GM21360 (cell line): ENCODE data around the gene NDUFAF5.

Experiments used
- ATAC-seq: cut with Tn5 transposase; IDR thresholded peaks from one replicate; pipeline ENCODE4 v1.9.1; 2021; ENCODE audit warnings: mild to moderate bottlenecking, moderate library complexity; ENCODE audit not compliant: unreplicated experiment

Gene NDUFAF5

DNA sequence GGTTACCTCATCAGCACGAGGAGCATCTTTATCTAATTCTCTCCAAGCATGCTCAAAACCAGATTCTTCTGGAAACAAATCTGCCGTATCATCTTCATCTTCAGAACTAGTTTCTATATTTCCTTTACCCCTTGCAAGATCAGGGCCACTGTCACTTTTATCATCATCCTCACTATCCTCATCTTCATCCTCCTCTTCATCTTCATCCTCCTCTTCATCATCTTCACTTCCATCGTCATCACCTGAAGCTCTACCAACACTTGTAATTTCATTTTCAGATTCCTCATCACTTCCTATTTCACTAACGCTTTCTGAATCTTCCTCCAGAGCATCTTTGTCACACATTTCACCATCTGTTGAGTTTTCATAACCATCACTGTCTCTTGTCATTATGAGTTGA lies 9.0 kb upstream of the NDUFAF5 start:
- ATAC-seq: no peak

DNA sequence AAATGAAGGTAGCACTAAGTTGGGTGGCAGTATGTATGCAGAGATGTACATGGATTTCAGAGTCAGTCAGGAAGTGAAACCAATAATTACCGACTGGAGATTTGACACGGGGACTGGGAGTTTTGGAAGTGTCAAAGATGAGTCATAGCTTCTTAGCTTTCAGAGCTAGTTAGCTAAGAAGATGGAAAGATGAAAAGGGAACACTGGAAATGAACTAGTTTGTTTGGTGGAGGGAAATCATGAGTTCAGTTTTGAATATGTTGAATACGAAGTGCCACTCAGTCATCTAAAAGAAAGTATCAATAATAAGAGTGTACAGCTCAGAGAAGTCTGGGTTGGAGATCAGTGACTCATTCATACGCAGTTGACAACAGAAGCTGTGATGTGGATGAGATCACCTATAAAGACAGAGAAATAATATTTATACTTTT lies 7.6 kb upstream of the NDUFAF5 start:
- ATAC-seq: no peak

DNA sequence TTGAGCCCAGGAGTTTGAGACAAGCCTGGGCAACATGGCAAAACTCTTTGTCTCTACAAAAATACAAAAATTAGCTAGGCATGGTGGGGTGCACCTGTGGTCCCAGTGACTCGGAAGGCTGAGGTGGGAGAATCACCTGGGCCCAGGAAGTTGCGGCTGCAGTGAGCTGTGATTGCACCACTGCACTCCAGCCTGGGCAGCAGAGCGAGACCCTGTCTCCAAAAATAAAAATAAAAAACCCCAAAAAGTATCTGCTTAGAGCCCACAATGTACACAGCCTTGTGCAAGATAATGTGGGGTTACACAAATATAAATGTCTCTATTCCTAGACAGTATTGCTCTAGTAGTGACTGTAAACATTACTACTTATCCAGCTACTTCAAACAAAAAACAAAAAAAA lies 6.0 kb upstream of the NDUFAF5 start:
- peak; percentile 51 for ATAC-seq

DNA sequence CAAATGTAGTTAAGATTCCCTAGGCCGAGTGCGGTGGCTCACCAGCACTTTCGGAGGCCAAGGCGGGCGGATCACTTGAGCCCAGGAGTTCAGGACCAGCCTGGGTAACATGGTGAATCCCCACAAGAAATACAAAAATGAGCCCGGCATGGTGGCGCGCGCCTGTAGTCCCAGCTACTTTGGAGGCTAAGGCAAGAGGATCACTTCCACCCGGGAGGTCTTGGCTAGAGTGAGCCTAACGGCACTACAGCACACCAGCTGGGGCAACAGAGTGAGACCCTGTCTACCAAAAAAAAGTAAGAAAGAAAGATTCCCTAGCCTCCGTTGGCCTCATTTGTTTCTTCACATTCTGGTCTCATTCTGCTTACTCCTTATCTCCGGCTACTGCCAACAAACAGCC lies 1.3 kb upstream of the NDUFAF5 start:
- no peak for ATAC-seq

DNA sequence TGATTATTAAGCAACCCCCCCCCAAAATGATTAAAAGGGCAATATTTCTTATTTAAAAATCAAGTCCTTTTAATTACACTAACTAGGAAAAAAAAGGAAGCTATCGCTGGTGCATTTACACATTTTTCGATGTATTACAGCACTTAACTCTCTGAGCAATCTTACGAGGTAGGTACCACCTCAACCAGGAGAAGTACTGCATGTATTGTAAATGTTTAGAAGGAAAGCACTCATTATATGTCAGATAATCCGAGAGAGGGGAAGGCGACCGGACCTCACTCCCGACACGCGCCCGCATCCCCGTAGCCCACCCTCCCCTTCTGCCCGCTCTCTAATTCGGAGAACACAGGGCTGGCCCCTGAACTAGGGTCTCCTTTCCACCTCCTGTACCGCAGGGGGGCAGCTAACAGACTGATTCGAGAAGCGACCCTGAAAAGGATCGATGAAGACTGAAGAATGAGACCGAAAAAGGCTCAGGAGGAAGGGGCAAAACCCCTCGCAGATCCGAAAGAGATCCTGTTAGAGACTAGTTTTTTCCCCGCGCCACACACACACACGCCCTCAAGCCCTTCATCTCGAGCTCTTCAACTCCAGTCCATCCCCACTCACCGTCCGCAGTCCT lies 446 bp upstream of the NDUFAF5 start:
- peak; percentile 6 for ATAC-seq

DNA sequence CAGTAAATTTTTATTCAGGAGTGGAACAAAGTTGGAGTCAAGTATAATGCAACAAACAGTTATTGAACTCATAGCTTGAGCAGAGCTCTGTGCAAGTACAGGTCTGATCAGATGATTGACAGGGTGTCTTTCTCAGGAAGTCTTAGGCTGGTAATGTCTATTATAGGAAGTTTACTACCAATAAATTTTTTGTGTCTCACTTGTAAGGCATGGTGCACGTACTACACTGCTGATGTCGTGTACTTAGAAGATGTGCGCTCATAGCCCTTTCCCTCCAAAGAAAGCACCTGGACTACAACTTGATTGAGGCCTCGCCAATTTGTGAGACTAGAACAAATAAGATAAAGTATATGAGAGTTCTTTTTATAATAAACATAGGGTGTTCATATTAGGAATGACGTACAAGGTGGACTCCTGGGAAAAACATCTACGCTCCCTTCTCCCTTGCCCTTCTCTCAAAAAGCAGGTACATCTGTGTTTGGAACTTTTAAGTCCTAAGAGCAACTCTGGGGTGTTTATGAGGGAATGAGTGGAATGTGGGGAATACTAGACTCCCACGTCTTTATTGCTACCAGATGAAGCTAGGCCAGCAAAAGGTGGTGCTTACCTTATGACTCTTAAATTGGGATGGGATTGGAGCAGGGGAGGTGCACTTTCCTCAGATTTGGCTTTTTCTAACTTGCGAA lies 1.5 kb downstream of the NDUFAF5 start:
- ATAC-seq: no peak

DNA sequence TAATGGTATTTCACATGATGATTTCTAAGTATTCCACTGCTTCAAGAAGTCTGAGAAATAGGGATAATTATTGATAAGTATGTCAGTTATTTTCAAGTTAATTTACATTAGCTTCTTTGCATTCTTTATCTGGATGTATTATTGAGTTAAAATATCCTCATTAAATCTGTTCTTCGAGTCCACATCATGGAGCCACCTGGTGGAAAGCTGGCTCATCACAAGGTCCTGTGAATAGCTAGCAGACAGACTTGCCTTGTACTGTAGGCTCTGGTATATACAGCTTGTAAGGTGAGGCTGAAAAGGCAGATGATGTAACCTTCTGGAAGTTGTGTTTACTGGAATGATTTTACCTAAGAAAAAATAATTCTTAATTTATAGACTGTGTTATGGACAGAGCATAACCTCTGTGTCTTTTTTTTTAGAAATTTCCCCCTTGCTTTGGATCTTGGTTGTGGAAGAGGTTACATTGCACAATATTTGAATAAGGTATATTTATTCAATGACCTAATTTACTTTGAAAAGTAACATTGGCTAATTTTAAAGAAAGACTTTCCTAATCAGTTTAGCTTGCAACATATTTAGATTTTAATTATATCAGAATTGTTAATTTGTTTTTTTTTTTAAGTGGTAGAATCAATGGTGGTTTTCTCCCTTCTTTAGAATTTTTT lies 3.5 kb downstream of the NDUFAF5 start:
- ATAC-seq: peak; percentile 44

DNA sequence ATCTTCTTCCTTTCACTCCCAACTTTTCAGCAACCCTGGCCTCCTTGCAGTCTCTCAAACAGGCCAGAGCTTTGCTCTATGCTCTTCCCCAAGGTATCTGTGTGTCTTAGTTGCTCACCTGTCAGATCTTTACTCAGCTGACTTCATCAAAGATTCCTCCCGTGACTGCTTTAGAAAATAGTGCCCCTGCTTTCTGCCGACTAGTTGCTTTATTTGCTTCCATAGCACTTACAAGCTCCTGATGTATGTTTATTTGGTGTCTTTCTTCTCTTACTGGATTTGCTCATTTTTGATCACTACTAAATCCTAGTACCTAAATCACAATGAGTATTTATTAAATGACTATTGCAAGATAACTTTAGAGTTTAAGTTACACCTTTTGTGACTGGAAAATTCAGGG lies 5.9 kb downstream of the NDUFAF5 start:
- ATAC-seq: no peak

DNA sequence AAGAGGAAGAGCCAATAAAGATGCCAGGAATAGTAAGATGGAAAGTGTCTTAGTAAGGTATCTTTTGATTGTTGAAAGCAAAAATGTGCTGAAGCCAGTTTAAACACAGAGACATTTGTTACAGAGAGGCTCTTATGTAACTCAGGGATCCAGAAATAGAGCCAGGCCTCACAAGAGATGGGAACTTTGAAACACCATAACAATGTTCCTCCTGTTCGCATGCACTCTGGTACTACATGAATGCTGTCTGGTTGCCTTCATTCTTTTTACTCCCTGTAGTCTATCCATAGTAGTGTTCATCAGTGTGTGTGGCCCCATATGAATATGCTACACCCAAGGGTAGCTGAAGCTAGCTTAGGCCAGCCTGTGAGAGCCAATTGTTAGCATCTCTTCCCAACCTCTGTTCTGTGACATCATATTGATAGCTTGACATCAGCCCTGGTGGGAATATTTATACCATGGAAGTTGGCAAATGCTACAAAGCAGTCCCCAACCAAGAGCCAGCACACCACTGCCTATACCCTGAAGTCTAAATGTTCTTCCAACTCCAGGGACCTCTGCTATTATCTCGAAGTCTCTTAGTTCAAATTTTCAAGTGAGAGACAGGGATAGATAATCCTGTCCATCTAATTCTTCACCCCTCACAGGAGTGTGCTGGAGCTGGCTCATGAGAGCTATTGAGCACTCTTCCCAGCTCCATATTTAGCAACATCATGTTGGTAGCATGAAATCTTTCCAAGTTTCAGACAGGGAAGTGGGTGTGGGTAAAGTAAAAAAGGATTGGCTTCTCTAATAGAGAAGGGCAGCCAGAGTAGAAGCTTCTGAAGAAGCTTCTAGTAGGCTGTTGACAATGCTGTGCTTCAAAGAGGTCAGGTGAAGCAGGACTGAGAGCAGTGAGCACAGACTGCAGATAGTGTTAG lies 7.0 kb downstream of the NDUFAF5 start:
- no peak for ATAC-seq

DNA sequence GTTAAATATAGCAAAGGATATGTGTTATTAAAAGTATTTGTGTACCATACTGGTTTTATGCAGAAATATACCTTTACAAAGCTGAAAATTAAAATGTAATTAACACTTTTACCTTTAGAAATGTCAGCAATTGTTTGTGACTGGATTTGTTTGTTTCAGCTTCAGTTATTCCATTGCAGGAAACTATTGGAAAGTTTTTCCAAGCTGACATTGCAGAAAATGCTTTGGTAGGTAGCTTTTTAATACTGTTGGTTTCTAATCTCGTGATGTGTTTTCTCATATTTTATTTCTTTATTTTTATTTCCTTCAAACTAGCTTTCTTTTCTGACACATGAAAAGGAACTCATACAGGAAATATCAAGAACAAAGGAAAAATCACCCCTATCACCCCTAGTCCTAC lies 8.2 kb downstream of the NDUFAF5 start:
- no peak for ATAC-seq

DNA sequence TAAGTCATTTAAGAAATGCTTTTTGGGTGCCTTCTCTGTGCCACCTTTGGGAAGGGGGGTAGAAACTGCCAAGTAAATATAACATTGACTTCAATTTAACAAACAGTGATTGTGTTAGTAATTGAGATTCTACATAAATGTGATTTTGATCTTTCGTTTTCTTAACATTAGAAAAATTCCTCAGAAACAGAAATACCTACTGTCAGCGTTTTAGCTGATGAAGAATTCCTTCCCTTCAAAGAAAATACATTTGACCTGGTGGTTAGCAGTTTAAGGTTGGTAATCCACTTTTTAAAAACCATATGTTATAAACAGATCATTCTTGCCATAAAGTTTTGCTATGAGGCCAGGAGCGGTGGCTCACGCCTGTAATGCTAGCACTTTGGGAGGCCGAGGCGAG lies 9.8 kb downstream of the NDUFAF5 start:
- no peak for ATAC-seq

DNA sequence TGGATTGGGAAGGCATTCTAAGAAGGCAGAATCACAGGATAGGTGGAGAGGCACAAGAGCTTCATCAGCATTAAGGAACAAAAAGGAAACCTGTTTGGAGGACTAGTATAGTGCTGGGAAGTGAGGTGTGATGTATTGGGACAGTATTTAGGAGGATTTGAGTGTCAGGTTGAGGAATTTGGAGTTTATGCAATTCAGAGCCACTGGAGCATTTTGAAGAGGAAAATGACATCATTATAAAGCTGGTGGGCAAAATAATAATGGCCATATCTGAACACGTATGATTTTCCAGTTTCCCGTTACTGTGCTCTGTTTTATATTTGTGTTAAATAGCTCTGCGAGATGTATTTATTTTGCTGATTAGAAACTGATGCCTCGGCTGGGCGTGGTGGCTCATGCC lies 14.2 kb downstream of the NDUFAF5 start:
- no peak for ATAC-seq

DNA sequence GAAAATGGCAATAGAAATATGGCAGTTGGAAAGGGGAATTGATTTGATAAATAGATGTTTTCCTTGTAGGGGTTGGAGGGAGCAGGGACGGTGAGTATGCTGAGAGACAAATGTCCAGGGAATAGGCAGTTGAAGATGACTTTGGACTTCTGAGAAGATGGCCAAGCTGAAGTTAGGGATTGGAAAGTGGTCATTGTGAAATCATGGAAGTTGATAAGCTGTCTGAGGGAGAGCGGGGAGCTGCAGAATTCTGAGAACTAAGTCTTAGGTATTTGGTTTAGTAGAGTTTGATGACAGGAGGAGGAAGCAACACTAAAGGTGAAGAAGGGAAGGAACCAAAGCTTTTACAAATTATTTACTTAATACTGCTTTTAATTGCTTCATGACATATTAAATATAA lies 15.1 kb downstream of the NDUFAF5 start:
- ATAC-seq: no peak

DNA sequence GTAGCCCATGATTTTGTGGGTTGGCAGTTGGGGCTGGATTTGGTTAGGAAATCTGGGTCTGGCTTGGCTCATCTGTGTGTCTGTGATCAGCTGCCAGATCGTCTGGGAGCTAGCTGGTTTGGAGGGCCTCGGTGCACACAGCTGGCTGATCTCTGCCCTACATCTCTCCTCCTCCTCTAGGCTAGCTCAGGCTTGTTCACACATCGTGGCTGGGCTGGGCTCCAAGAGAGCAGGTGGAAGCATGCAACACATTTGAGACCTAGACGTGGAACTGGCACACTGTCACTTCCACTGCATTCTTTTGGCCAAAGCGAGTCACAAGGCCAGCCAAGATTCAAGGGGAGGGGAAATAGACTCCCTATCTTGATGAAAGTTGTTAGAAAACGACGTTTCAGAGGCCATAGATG lies 15.9 kb downstream of the NDUFAF5 start:
- no peak for ATAC-seq

DNA sequence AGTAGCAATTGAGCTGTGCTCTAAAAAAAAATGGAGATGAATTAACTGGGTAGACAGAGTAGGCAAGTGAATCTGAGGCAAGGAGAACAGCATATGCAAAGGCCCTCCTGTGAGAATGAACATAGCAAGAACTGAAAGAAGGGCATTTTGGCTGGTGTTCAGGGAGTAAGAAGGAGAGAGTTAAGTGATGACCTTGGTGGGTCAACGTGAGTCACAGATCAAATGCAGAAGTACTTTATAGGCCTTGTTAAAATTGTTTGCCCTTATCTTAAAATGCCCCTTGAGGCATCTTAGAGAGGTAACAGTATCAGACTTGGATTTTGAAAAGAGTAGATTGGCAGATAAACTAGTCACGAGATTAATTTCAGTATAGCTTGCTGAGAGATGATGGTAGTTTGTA lies 24.5 kb downstream of the NDUFAF5 start:
- no peak for ATAC-seq

DNA sequence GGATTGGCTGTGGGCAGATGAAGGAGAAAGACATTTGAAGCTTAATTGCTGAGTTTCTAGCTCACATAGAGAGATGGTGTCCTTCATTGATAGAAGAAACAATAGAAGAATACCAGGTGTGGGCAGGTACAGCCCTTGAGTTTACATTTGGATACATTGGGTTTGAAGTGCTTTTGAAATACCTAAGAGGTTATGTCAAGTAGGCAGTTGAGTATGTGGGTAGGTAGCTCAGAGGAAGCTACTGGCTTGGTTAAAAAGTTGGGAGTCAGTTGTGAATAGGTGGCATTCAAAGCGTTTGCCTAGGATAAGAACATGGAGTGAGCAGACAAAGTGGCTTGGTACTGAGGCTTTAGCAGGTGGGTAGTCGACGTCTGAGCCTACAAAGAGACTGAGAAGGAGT lies 25.0 kb downstream of the NDUFAF5 start:
- ATAC-seq: no peak

DNA sequence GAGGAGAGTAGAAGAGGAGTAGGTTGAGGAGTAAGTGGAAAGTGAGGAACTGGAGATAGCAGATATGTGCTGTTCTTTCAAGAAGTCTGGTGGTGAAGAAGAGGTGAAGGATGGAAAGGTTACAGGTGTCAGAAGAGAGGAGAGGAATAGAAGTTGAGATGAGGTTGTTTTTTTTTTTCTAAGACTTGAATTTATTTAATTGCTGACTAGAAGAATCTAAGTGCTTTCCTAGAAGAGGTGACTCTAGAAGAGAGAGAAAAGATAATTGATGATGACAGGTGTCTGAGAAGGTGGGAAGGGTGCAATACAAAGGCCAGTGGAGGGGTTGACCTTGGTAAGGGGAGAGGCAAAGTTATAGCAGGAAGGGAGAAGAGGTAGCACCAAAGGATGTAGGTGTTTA lies 25.6 kb downstream of the NDUFAF5 start:
- no peak for ATAC-seq

DNA sequence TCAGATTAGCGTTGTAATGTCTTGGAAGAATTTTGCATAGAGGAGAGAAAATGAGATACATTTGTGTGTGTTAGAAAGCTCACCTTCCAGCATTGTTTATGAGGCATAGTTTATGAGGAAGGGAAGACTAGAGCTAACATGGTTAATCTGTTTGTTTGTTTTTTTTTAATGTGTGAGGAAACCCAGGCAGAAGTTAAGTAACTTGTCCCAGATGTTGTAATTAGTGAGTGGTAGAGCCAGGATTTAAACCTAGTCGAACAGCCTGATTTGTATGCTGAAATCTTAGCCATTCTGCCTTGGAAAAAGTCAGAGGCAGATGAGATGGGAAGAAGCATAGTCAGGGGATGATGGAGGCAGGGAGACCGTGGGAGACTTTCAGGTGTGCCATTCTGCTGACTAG lies 29.1 kb downstream of the NDUFAF5 start:
- no peak for ATAC-seq

DNA sequence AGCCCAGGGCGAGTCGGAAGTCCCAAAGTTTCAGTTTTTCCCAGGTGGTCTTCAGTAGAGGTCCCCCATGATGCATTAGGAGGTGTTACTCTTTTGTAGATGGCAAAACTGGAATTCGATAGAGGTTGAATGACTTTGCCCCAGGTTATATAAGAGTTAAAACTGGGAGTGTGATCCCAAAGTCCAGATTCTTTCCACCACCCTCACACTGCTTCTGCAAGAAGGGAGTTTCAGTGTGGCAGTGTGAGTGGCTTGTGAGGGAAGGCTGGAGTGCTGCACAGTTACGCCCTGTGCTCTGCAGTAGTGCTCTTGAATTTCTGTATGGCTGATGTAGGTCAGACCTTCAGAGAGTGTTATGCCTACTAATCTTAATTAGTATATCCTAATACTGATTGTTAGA lies 29.8 kb downstream of the NDUFAF5 start:
- ATAC-seq: no peak

DNA sequence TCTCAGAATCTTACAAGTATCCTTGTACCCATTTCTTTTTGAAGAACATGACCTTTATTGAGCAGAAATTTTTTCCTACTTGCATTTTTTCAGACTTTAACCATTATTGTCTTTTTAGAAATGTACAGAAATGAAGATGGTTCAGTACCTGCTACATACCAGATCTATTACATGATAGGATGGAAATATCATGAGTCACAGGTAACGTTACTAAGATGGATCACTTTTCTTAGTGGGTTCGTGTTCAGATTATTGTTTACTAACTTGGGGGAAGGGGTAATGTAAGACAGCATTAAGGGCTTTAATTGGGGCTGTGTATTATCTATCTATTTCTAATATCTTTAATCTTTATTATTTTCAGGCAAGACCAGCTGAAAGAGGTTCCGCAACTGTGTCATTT lies 31.9 kb downstream of the NDUFAF5 start:
- ATAC-seq: no peak

DNA sequence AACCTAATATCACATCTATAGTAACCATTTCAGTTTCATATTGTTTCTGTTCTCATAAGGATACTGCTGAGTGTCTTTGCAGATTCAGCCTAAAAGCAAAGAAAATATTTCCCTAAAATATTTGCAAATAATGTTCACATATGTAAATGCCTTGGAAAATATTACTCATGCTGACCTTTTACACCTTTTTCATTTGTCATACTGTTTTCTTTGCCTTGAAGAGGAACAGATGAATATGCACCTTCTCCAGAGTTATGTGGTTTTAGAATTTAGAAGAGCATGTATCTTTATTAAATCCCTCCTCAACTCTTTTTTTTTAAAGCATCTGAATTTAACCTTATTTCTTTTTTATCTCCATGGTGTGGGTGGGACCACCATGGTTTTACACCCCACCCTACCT lies 32.5 kb downstream of the NDUFAF5 start:
- no peak for ATAC-seq
